HFF-Myc (cell line): Measurements from ENCODE around the gene CHSY1.

Experiments
- DNase-seq: peaks from one replicate; pipeline ENCODE4 v3.0.0-alpha.2; 2011; ENCODE audit warnings: low read depth; ENCODE audit errors: extremely low read depth
- H3K4me3 ChIP-seq: replicated peaks from 2 replicates; pipeline ENCODE4 v1.5.1; 2011; ENCODE audit warnings: low read depth, mild to moderate bottlenecking, control low read depth, low read length
- TF ChIP-seq, protein P1 (sequence below): IDR thresholded peaks from 2 replicates; pipeline ENCODE4 v1.5.1; 2012; ENCODE audit warnings: mild to moderate bottlenecking, low read depth, low read length, control low read depth; ENCODE audit errors: missing control alignments

Gene CHSY1

DNA sequence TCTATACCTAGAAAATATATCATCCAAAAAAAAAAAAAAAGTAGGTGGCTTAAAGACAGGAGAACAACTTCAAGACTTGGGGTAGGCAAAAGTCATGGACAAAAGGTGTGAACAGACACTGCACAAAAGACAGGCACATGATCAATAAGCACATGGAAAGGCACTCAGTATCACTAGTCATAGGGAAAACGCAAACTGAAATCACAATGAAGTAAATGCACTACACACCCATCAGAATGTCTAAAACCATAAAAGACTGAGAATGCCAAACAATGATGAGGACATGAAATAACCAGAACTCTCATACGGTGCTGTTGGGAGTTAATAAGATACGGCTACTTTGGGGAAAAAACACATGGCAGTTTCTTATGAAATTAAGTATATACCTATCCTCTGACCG lies 40.0 kb downstream of the CHSY1 start:
- DNase-seq, result no peak
- TF ChIP-seq, protein P1, sequence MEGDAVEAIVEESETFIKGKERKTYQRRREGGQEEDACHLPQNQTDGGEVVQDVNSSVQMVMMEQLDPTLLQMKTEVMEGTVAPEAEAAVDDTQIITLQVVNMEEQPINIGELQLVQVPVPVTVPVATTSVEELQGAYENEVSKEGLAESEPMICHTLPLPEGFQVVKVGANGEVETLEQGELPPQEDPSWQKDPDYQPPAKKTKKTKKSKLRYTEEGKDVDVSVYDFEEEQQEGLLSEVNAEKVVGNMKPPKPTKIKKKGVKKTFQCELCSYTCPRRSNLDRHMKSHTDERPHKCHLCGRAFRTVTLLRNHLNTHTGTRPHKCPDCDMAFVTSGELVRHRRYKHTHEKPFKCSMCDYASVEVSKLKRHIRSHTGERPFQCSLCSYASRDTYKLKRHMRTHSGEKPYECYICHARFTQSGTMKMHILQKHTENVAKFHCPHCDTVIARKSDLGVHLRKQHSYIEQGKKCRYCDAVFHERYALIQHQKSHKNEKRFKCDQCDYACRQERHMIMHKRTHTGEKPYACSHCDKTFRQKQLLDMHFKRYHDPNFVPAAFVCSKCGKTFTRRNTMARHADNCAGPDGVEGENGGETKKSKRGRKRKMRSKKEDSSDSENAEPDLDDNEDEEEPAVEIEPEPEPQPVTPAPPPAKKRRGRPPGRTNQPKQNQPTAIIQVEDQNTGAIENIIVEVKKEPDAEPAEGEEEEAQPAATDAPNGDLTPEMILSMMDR, result no peak
- H3K4me3 ChIP-seq, result no peak overlapping the region

DNA sequence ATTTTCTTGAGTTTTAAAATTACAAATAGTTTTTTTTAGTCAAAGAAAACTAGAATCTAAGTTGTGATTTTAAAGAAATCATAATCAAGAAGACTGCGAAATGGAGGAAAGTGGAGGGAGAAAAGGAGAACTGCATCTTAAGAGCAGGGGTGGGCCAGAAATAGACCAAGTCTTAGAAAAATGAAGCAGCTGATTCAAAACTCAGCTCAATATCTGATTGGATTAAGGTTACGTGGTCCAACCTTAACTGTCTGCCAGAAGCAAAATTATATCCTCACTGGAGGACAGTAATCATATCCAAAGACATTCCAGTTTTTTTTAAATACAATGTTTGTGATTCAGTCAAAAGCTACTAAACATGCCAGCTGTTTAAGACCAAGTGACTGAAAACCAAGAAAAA lies 41.4 kb downstream of the CHSY1 start:
- TF ChIP-seq, protein P1, result no peak
- DNase-seq, result no peak
- no peak overlapping the region for H3K4me3 ChIP-seq

GRCh38 chr15:101210058-101210457 lies 41.8 kb downstream of the CHSY1 start:
- no peak overlapping the region for H3K4me3 ChIP-seq
- no peak for DNase-seq
- TF ChIP-seq, protein P1, result no peak

DNA sequence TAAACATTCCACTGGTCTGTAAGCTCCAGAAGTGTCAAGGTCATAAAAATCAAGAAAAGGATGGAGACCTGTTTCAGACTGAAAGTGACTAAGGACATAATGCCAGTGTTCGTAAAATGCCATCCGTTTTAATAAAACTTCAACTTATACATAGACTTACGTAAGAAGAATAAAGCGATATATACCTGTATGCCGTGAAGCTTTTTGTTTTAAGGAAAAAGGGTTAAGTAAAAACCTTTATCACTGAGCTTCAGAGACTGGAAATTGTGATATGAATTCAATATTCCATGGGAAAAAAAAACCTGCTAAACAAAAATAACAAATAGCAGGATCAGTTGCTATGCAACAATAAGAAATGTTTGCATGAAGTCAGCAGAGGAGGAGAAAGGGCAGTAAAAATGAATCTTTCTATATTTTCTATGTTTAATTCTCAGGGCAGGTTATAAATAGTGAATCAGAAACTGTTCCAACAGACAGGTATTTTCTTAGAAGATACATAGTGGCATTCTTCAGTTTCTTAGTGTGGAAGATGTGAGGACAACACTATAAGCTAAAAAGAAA lies 42.5 kb downstream of the CHSY1 start:
- DNase-seq, result no peak
- TF ChIP-seq, protein P1, result no peak
- H3K4me3 ChIP-seq, result no peak overlapping the region

DNA sequence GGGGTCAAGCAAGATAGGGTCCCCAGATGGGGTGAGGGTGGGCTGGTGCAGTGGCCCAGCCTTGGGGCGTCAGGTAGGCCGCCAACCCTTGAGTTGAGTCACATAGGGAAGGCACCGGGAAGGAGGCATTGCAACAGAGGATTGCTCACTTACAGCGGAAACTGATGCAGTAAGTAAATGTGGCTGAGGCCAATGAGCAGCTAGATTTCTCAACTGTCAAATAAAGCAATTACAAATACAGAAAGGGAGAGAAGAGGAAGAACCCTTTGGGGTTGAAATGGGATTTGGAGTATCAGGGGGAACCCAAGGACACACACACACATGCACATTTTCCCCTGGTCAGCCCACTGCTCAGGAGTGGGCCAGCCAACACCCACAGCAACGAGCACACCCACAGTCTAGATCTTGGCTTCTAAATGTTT lies 44.0 kb downstream of the CHSY1 start:
- DNase-seq, result no peak
- no peak overlapping the region for H3K4me3 ChIP-seq
- TF ChIP-seq, protein P1, result no peak

DNA sequence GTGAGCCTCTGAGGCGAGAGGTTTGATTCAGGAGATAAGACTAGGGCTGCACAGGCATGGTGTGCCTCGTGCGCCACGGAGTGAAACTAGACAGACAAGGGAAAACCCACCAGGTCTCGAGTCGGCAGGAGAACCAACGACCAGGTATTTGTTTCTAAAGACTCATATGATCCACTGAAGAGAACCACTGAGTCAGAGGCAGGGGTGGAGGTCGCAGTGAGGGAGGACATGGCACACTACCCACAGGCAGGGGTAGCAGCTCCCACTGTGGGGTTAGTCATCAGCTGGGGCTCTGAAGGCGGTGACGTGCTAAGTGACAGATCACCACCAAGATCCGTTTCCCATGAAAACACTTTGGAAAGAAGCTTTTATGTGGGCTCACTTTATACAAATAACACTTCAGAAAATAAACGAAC lies 45.7 kb downstream of the CHSY1 start:
- TF ChIP-seq, protein P1, result no peak
- no peak for DNase-seq
- H3K4me3 ChIP-seq, result no peak overlapping the region
